Fibroblast of gingiva (primary cell): ENCODE results near the gene TMEM178B.
"Not testable (repeated sequence)": the region's sequence is repeated elsewhere in the genome, so short reads cannot be mapped to it uniquely, and the experiment has no call there.

Experiments used
- DNase-seq: peaks from one replicate; pipeline ENCODE4 v3.0.0-alpha.2; 2011; ENCODE audit warnings: low read depth

Gene TMEM178B

GRCh38 chr7:141184532-141185190 lies 110.8 kb downstream of the TMEM178B start:
- no peak for DNase-seq

- DNase-seq: no peak
Measured at GRCh38 chr7:141185369-141185967, 111.6 kb downstream of the TMEM178B start.

GRCh38 chr7:141189231-141189630 lies 115.4 kb downstream of the TMEM178B start:
- no peak for DNase-seq

GRCh38 chr7:141190495-141190894 lies 116.6 kb downstream of the TMEM178B start:
- no peak for DNase-seq

GRCh38 chr7:141191277-141191676 lies 117.4 kb downstream of the TMEM178B start:
- DNase-seq: no peak

- DNase-seq: no peak
Measured at GRCh38 chr7:141193066-141193465, 119.2 kb downstream of the TMEM178B start.

GRCh38 chr7:141195722-141196121 lies 121.9 kb downstream of the TMEM178B start:
- not testable (repeated sequence) for DNase-seq

- no peak for DNase-seq
Measured at GRCh38 chr7:141198194-141198958, 124.5 kb downstream of the TMEM178B start.

- DNase-seq: no peak
Measured at GRCh38 chr7:141200191-141201108, 126.6 kb downstream of the TMEM178B start.

GRCh38 chr7:141201145-141201885 lies 127.5 kb downstream of the TMEM178B start:
- DNase-seq: no peak

- no peak for DNase-seq
Measured at GRCh38 chr7:141202535-141202934, 128.7 kb downstream of the TMEM178B start.

GRCh38 chr7:141203177-141203576 lies 129.3 kb downstream of the TMEM178B start:
- no peak for DNase-seq

GRCh38 chr7:141203586-141203985 lies 129.7 kb downstream of the TMEM178B start:
- DNase-seq: no peak

- no peak for DNase-seq
Measured at GRCh38 chr7:141207661-141208060, 133.8 kb downstream of the TMEM178B start.

GRCh38 chr7:141208539-141208938 lies 134.7 kb downstream of the TMEM178B start:
- DNase-seq: no peak

GRCh38 chr7:141209454-141209853 lies 135.6 kb downstream of the TMEM178B start:
- no peak for DNase-seq

- no peak for DNase-seq
Measured at GRCh38 chr7:141210862-141211261, 137.0 kb downstream of the TMEM178B start.

- DNase-seq: no peak
Measured at GRCh38 chr7:141213226-141213625, 139.4 kb downstream of the TMEM178B start.

- DNase-seq: no peak
Measured at GRCh38 chr7:141217938-141218337, 144.1 kb downstream of the TMEM178B start.

GRCh38 chr7:141218941-141219340 lies 145.1 kb downstream of the TMEM178B start:
- DNase-seq: no peak

- DNase-seq: no peak
Measured at GRCh38 chr7:141220263-141220880, 146.5 kb downstream of the TMEM178B start.
